ENCODE measurements around the gene GALNT7.

Gene GALNT7

GRCh38 chr4:173181848-173182247 is 13.2 kb downstream of the GALNT7 start:
- no peak for TF ChIP-seq FOXP2 (optimal IDR thresholded peaks at IDR 0.05; ENCODE audit: borderline replicate concordance, extremely low read depth, extremely low read length, insufficient read depth)
- TF ChIP-seq TAF1 (IDR thresholded peaks at IDR 0.05; ENCODE audit: borderline replicate concordance, insufficient read depth, low read length), result no peak
- TF ChIP-seq REST (IDR thresholded peaks at IDR 0.05; ENCODE audit: insufficient read depth in 1 of 2, low read depth in 2 of 2, low read length in 2 of 2), result no peak
- no peak for TF ChIP-seq POLR2AphosphoS5 (IDR thresholded peaks at IDR 0.05; ENCODE audit: low read depth, low read length)

- TF ChIP-seq SIN3A (IDR thresholded peaks at IDR 0.05; ENCODE audit: borderline replicate concordance, insufficient read depth, low read length), result no peak
- TF ChIP-seq POLR2AphosphoS5 (IDR thresholded peaks at IDR 0.05; ENCODE audit: low read depth, low read length), result no peak
- TF ChIP-seq FOXP2 (optimal IDR thresholded peaks at IDR 0.05; ENCODE audit: borderline replicate concordance, extremely low read depth, extremely low read length, insufficient read depth), result no peak
- TF ChIP-seq TAF1 (IDR thresholded peaks at IDR 0.05; ENCODE audit: borderline replicate concordance, insufficient read depth, low read length), result no peak
- no peak for TF ChIP-seq REST (IDR thresholded peaks at IDR 0.05; ENCODE audit: insufficient read depth in 1 of 2, low read depth in 2 of 2, low read length in 2 of 2)
These were observed 13.8 kb downstream of the GALNT7 start for GRCh38 chr4:173182403-173182802.

- TF ChIP-seq FOXP2 (optimal IDR thresholded peaks at IDR 0.05; ENCODE audit: borderline replicate concordance, extremely low read depth, extremely low read length, insufficient read depth) (no peak), TAF1 (IDR thresholded peaks at IDR 0.05; ENCODE audit: borderline replicate concordance, insufficient read depth, low read length) (no peak), REST (IDR thresholded peaks at IDR 0.05; ENCODE audit: insufficient read depth in 1 of 2, low read depth in 2 of 2, low read length in 2 of 2) (no peak), POLR2AphosphoS5 (IDR thresholded peaks at IDR 0.05; ENCODE audit: low read depth, low read length) (no peak), SIN3A (IDR thresholded peaks at IDR 0.05; ENCODE audit: borderline replicate concordance, insufficient read depth, low read length) (no peak)
These were observed 17.4 kb downstream of the GALNT7 start for GRCh38 chr4:173185847-173186510.

- TF ChIP-seq REST (IDR thresholded peaks at IDR 0.05; ENCODE audit: insufficient read depth in 1 of 2, low read depth in 2 of 2, low read length in 2 of 2) (no peak), SIN3A (IDR thresholded peaks at IDR 0.05; ENCODE audit: borderline replicate concordance, insufficient read depth, low read length) (no peak), POLR2AphosphoS5 (IDR thresholded peaks at IDR 0.05; ENCODE audit: low read depth, low read length) (no peak), FOXP2 (optimal IDR thresholded peaks at IDR 0.05; ENCODE audit: borderline replicate concordance, extremely low read depth, extremely low read length, insufficient read depth) (no peak), TAF1 (IDR thresholded peaks at IDR 0.05; ENCODE audit: borderline replicate concordance, insufficient read depth, low read length) (no peak)
These were observed 19.1 kb downstream of the GALNT7 start for GRCh38 chr4:173187732-173188131.

All from PFSK-1 (cell line).